ENCODE data around the gene EXOC3L2. TPM values are rescaled to one million over a fixed set of nuclear protein-coding genes. Genes with fewer than 3 reads are reported as not detected.

EXOC3L2 gene
- total RNA-seq, 1 donor = 0.31 TPM

DNA sequence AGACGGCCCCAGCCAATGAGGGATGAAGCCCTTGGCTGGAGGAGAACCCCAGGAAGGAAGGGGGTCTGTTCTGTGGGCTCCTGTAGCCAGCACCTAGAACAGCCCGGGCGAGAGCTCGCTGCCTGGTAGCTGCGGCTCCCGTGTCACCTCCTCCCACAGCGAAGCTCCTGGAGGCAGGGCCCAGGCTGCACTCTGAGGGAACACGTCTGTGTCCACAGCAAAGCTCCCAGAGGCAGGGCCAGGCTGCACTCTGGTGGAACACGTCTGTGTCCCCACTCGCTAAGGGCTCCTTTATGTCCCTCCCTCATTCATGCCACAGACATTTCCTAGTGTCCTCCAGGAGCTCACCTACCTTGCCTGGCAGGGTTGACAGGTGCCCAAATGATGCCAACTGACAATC is 75.6 kb downstream of the EXOC3L2 start:
- Histone ChIP-seq H3K9me3 (ENCODE audit: low read depth, low read length) (no peaks in the 10 kb centered on the region), H3K4me1 (ENCODE audit: insufficient read depth, low read length) (peaks cover 42% of the 10 kb centered on the region), H3K27me3 (ENCODE audit: insufficient read depth, low read length) (no peaks in the 10 kb centered on the region), H3K4me3 (ENCODE audit: low read length) (no peak overlapping the region)

DNA sequence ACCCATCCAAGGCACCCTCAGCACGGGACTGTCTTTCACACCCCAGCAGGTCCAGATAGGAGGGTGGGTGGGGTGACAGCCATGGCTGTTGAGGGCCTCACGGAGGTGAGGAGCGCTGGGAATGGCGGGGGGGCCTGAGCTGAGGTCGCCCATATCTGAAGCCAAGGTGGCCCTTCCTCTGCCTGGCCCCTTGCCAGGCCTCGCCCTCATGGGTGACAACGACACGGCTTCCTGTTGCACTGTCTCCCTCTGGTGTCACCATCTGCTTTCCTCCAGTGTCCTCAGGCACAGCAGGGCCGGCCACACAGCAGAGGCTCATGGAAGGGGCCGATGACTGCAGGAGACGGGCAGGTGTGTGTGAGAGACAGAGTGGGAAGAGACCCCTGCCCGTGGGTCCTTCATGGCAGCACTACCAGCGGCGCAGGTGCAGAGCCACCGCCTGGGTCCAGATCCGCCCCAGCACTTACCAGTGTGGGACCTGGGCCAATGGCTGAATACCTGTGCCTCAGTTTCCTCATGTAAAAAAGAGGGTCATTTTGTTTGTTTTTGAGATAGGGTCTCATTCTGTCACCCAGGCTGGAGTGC is 76.3 kb downstream of the EXOC3L2 start:
- Histone ChIP-seq H3K4me3 (ENCODE audit: low read length) (no peak overlapping the region), H3K27me3 (ENCODE audit: insufficient read depth, low read length) (no peaks in the 10 kb centered on the region), H3K9me3 (ENCODE audit: low read depth, low read length) (no peaks in the 10 kb centered on the region), H3K4me1 (ENCODE audit: insufficient read depth, low read length) (peaks cover 50% of the 10 kb centered on the region)

- Histone ChIP-seq H3K4me1 (ENCODE audit: insufficient read depth, low read length) (peaks cover 42% of the 10 kb centered on the region), H3K4me3 (ENCODE audit: low read length) (no peak overlapping the region), H3K9me3 (ENCODE audit: low read depth, low read length) (no peaks in the 10 kb centered on the region), H3K27me3 (ENCODE audit: insufficient read depth, low read length) (no peaks in the 10 kb centered on the region)
Measured at GRCh38 chr19:45166723-45167252, 78.4 kb downstream of the EXOC3L2 start.

DNA sequence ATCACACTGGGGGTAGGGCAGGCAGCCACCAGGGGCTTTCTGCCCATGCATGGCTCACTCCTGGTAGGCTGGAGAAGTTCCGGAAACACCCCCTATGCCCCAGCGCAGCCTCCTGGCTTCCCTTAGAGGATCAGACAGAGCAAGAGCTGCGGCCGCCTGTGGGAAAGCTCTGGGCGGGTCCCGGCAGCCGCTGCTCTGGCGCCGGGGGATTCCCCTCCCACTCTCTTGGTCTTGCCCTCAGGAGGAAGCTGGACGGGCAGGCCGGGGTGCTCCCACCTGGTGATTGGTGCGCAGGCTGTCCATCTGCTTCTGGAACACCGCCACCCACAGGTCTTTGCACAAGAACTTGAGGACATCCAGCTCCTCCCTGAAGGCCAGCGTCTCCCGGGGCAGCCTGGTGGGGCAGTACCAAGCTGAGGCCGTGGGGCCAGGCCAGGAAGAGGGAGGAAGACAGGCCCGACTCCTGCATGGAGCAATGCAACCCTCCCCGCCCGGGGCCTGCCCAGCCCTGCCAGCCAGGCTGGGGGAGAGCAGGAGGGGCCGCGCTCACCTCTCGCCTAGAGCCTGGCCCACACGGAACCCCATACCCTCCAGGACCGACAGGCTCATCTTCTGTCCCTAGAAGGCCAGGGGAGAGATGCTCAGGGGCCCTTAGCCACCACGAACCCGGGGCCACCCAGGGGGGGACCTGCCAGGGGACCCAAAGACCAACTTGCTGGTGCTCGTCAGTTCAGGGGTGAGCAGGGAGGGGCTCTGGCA is 80.5 kb downstream of the EXOC3L2 start:
- no peak overlapping the region for H3K4me3 ChIP-seq (ENCODE audit: low read length)
- peaks cover 22% of the 10 kb centered on the region for H3K4me1 ChIP-seq (ENCODE audit: insufficient read depth, low read length)
- no peaks in the 10 kb centered on the region for H3K9me3 ChIP-seq (ENCODE audit: low read depth, low read length)
- H3K27me3 ChIP-seq (ENCODE audit: insufficient read depth, low read length) = no peaks in the 10 kb centered on the region

- H3K4me3 ChIP-seq (ENCODE audit: low read length) = no peak overlapping the region
- H3K4me1 ChIP-seq (ENCODE audit: insufficient read depth, low read length) = peaks cover 18% of the 10 kb centered on the region
- H3K27me3 ChIP-seq (ENCODE audit: insufficient read depth, low read length) = no peaks in the 10 kb centered on the region
- no peaks in the 10 kb centered on the region for H3K9me3 ChIP-seq (ENCODE audit: low read depth, low read length)
Measured at GRCh38 chr19:45163751-45164460, 81.3 kb downstream of the EXOC3L2 start.

DNA sequence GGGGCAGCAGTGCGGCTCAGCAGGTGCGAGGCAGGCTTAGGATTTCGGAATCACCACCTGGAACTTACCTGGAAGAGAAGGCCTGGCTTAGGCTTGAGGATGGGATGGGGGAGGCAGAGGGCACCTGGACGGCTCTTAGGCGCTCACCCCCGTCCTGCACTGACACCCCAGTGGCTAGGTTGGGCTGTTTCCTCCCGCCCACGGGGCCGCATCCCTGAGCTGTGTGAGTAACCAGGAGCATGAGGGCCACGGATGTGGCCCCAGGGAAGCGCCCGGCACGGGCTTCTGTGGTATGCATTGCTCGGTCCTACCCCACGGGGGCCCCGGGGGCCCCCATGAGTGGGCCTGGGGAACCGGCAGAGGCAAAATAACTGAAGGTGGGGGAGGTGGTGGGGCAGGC is 82.1 kb downstream of the EXOC3L2 start:
- H3K27me3 ChIP-seq (ENCODE audit: insufficient read depth, low read length) = no peaks in the 10 kb centered on the region
- no peak overlapping the region for H3K4me3 ChIP-seq (ENCODE audit: low read length)
- no peaks in the 10 kb centered on the region for H3K9me3 ChIP-seq (ENCODE audit: low read depth, low read length)
- H3K4me1 ChIP-seq (ENCODE audit: insufficient read depth, low read length) = peaks cover 16% of the 10 kb centered on the region

GRCh38 chr19:45162608-45163143 is 82.5 kb downstream of the EXOC3L2 start:
- no peak overlapping the region for H3K4me3 ChIP-seq (ENCODE audit: low read length)
- no peaks in the 10 kb centered on the region for H3K9me3 ChIP-seq (ENCODE audit: low read depth, low read length)
- peaks cover 16% of the 10 kb centered on the region for H3K4me1 ChIP-seq (ENCODE audit: insufficient read depth, low read length)
- no peaks in the 10 kb centered on the region for H3K27me3 ChIP-seq (ENCODE audit: insufficient read depth, low read length)

Other genes starting within 250 kb of the EXOC3L2 start
- 42.9 TPM for gene RELB, start 243.9 kb downstream of the EXOC3L2 start, total RNA-seq
- gene CLASRP, start 206.4 kb downstream of the EXOC3L2 start, total RNA-seq = 49.4 TPM
- gene ZNF296, start 168.9 kb downstream of the EXOC3L2 start, total RNA-seq = 1.2 TPM
- 4.1 TPM for gene GEMIN7, start 166.1 kb downstream of the EXOC3L2 start, total RNA-seq
- gene PPP1R37, start 152.2 kb downstream of the EXOC3L2 start, total RNA-seq = 14.0 TPM
- gene NKPD1, start 84.4 kb downstream of the EXOC3L2 start, total RNA-seq = 0.84 TPM
- gene TRAPPC6A, start 67.2 kb downstream of the EXOC3L2 start, total RNA-seq = 30.9 TPM
- 7.3 TPM for gene BLOC1S3, start 66.6 kb downstream of the EXOC3L2 start, total RNA-seq
- 12.9 TPM for gene MARK4, start 5.9 kb upstream of the EXOC3L2 start, total RNA-seq
- not detected for gene CKM, start 77.5 kb upstream of the EXOC3L2 start, total RNA-seq
- 0.21 TPM for gene KLC3, start 95.3 kb upstream of the EXOC3L2 start, total RNA-seq
- gene ERCC2, start 125.2 kb upstream of the EXOC3L2 start, total RNA-seq = 4.2 TPM
- 0.52 TPM for gene PPP1R13L, start 159.7 kb upstream of the EXOC3L2 start, total RNA-seq
- 0.10 TPM for gene POLR1G, start 161.2 kb upstream of the EXOC3L2 start, total RNA-seq
- 33.6 TPM for gene ERCC1, start 178.5 kb upstream of the EXOC3L2 start, total RNA-seq
- 337 TPM for gene FOSB, start 222.6 kb upstream of the EXOC3L2 start, total RNA-seq

All from mononuclear cell (primary cell).